Mesenteric fat pad (tissue), 1 donor: ENCODE measurements around the gene SCUBE1. TPM values are rescaled to one million over a fixed set of nuclear protein-coding genes. Genes with fewer than 3 reads are reported as not detected.

Experiments
- DNase-seq: peaks from one replicate; pipeline ENCODE4 v3.0.0-alpha.2; 2020; ENCODE audit warnings: low spot score
- total RNA-seq: library from RNA; stranded (reverse); fragmentation: NEBNext Ultra II Directional; extraction: Animal tissue kit (Norgen Biotek cat#: 25700); gene quantifications from one replicate; pipeline ENCODE4 v1.2.1, GENCODE V29; 2021
- donor health status: DM: yes; HTN: yes; CAD: no.

Gene SCUBE1
- total RNA-seq, 1 donor from 2014 or later = 3.9 TPM

GRCh38 chr22:43260331-43261231 lies 82.6 kb downstream of the SCUBE1 start:
- no peak for DNase-seq

GRCh38 chr22:43257961-43258360 lies 85.2 kb downstream of the SCUBE1 start:
- no peak for DNase-seq

DNA sequence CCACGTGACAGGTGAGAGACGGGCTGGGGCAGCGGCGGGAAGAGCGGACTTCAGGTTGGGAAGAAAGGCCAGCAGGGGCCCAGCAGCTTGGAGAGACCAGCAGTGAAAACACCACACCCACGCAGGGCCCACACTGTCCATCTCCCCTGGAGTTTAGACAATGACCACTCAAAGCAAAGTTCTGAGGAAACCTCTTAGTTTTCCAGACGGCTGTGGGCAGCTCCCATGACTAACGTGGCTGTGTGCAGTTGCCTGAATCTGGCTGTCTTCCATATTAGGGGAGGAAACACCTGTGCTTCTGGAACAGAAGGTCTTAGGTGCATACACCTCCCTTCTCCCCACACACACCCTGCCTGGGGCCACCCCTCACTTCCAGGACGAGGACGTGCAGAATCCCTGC lies 85.6 kb downstream of the SCUBE1 start:
- no peak for DNase-seq

DNA sequence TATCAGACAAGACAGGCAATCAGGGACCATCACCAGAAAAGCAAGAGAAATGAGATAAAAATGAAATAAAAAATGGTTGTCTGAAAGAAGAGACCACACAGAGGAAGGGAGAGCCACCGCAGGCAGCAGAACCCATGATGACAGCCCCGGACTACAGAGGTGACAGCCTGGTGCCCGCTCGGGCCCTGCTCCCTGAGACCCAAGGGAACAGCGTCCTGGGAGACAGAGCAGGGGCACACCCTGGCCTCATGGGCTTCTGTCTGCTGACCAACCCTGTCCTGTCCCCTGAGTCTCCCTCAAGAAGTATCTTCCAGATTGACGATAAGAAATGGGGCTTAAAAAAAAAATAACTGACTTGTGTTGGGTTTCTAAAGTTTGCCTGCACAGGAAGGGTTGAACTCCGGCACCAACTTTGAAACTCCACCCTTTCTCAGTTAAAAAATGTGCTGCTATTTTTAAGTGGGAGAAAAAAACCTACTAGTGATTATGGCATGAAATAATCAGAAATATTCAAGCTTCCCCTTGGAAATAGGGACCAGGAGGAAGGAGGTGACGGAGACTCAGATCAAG lies 86.1 kb downstream of the SCUBE1 start:
- no peak for DNase-seq

DNA sequence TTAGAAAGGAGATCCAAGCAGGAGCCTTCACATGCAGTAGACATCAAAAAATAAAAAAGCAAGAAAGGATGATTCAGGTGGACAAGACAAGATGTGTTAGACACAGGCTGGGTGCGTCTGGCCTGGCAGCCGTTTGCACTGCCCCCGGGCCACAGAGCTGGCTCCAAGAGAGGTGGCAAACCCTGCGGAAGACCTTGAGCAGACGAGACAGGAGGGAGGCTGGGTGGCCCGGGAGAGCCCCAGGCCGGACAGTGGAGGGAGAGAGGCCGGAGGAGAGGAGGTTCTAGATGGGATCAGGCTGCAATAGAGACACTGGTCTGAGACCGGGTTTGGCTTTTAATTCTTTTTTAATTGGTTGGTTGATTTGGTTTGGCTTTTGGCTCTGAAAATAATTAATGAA lies 86.6 kb downstream of the SCUBE1 start:
- no peak for DNase-seq

DNA sequence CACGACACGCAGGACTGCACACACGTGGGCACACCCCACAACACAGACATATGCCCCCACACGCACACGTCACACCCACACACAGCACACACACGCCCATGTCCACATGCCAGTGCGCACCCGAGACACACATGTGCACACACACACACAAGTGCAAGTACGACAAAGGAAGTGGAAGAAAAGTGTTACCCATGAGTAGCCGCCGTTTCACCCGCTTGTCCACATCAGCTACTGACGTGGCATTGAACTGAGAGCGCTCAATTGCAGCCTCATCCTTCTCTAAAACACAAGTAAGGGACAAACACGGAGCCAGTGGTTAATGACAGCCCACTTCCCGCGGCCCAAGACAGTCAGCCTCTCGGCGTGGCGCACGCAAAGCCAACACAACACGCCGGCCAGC lies 87.9 kb downstream of the SCUBE1 start:
- DNase-seq = no peak

DNA sequence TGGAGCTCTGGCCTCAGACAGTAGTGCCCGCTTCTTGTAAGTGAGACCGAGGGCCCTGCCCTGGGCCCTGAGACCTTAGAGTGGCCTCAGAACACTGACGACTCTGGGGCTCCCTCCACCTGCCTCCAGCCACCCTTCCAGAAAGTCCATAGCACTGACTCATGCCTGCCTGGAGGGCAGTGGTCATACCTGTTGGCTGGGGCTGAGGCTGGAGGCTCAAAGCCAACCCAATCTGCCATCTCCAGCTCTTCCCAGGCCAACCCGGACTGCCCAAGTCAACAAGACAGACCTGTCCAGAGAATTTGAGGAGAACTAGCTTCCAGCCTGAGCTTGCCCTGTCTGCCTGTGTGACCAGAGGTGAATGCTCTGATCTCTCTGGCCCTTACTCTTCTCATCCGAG lies 89.3 kb downstream of the SCUBE1 start:
- DNase-seq = no peak

DNA sequence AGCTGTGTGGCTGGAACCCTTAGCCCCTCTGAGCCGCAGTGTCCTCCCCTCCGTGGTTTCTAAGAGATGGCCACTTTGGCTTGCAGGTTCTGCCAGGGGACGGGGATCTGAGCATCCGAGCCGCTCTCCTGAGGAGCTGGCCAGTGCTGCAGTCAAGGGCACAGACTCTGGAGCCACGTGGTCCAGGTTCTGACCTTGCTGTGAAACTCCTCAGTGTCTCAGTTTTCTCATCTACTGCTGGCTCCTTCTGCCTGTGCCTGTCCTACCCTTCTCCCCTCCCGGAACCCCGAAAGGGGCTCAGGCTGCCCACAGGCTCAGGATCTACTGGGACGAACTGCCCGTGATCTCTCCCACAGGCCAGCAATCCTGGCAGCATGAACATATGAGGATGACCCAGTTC lies 90.9 kb downstream of the SCUBE1 start:
- DNase-seq = no peak

DNA sequence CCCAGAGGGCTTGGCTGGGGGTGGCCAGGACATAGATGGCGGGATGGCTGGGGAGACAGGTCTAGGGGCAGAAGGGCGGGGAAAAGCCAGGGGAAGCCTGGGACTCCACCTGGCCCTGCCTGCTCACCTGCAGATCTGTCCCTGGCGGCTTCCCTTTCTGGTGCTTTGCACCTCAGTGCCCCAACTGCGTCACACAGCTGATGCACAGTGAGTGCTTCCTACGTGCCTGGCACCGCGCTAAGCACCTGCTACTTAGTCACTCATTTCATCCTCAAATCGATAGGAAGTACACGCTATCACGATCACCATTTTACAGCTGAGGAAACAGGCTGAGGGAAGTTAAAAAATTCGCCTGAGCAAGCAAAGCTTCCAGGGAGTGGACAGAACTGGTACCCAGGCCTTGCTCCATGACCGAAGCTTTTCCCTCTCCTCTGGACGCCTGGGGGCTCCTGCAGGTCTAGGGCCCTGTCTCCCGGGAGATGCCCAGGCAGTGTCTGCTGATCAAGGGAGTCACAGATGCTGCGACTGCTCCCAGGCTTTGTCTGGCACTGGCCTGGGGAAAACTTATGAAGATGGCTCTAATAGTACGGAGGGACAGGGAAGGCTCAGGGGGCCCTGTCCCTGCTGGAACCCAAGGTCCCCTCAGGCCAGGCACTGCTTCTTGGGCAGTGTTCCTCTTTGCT lies 93.2 kb downstream of the SCUBE1 start:
- DNase-seq = no peak

DNA sequence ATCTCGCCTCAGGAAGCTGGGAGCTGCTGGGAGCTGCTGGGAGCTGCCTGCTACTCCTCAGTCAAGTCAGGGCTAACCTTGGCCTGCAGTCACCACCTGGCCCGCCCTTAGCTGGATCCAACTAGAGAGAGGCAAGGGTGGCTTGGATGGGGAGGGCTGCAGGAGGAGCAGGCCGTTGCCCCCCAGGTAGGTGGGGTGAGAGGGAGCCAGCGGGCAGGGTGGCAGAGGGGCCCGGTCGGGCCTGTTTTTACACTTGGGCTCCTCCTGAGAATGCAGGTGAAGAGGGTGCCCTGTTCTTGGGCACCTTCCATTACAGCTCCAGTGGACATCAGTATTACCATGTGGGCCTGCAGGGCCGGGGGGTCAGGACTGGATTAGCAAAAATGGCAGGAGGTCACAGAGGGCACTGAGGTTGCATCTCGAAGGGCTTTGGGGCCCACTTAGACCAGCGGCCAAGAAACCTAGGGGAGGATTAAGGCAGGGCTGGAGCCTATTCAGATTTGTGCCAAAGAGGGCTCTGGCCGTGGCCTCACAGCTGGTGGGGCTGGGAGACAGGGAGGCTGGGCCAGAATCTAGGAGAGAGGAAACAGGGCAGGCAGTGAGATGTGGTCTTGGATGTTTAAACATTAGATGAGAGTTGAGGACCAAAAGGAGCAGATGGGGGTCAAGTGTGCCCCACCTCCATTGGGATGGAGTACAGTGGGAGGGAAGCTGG lies 95.5 kb downstream of the SCUBE1 start:
- DNase-seq = no peak

- DNase-seq = no peak
These were observed 97.0 kb downstream of the SCUBE1 start for GRCh38 chr22:43246188-43246587.

DNA sequence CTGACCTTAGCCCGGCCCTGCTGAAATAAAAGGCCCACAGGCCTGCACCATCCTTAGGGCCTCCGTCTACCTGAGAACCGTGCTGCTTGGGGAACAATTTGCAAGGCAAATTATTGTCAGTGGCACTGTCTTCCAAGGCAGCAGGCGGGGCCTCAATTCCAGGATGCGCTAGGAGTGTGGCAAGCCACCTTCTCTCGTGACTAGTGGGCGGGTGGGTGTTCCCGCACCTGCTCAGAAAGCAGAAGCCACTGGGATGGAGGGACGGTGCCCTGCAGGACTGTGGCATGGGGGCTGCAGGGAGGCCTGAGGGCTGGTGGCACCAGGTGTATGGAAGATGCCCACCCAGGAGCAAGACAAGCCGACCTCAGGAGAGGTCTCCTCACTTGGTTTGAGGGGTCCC lies 97.5 kb downstream of the SCUBE1 start:
- no peak for DNase-seq

DNA sequence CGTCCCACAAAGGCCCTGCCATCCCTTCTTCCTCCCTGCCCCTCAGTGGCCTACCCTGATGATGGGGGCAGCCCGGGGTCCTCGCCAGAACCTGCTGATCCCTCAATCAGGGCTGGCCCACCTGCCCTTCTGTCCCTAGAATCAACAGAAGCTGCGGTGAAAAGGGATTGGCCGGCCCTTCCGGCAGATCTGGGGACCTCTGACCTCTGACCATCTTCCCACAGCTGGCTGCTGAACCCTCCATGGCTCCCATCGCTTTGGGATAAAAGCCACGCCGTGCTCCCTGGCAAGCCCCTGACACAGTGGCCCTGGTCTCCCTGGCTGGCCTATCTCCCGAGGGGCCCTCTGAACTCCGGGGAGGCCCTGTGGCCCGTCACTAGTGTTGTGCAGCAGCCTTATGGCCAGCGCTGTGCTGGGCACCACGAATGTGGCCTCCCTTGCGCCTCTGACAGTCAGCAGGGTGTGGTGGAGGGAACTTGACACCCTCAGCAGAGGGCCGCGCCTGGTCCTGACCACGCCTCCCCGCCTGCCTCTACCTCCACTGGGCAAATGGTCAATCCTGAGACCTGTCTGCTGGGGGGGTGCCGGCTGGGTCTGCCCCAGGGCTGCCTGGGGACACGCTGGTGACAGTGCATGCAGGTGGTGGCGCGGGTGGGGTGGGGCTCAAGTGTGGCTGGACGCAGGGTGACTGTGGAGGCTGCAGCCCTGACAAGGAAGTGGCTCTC lies 98.2 kb downstream of the SCUBE1 start:
- no peak for DNase-seq

GRCh38 chr22:43244402-43244801 lies 98.8 kb downstream of the SCUBE1 start:
- no peak for DNase-seq

DNA sequence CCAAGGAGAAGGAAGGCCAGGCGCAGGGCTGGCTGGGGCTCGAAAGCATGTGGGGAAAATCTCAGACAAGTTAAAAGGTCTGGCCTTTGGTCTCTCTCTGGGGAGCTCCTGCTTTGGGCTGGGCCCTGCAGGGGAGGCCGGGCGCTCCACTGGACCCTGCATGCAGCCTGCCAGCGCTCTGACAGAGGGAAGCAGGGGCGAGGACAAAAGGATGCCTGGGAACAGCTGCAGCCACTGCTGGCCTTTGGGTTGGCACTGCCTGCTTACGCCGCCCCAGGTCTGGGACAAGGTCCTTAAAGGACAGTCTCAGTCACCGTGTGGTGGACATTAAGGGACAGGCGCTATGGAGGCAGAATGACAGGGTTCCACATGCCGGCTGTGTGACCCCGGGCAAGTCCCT lies 99.8 kb downstream of the SCUBE1 start:
- DNase-seq = no peak

DNA sequence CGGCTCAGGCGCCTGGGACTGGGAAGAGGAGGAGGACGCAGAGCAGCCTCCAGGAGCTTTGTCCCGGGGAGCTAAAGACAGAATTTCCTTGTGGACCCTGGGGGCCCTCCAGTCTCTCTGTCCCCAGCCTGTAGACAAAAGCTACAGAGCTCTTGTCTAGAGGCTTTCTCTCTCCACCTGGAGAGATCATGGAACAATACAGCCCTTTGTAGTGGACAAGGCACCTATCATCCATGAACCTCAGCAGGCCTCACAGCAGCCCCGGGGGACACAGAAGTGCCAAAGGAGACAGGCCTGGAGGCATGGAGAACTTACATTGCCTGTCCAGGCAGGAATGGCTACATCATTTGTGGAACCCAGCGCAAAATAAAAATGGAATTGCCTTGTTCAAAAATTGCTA lies 100.5 kb downstream of the SCUBE1 start:
- DNase-seq = no peak

DNA sequence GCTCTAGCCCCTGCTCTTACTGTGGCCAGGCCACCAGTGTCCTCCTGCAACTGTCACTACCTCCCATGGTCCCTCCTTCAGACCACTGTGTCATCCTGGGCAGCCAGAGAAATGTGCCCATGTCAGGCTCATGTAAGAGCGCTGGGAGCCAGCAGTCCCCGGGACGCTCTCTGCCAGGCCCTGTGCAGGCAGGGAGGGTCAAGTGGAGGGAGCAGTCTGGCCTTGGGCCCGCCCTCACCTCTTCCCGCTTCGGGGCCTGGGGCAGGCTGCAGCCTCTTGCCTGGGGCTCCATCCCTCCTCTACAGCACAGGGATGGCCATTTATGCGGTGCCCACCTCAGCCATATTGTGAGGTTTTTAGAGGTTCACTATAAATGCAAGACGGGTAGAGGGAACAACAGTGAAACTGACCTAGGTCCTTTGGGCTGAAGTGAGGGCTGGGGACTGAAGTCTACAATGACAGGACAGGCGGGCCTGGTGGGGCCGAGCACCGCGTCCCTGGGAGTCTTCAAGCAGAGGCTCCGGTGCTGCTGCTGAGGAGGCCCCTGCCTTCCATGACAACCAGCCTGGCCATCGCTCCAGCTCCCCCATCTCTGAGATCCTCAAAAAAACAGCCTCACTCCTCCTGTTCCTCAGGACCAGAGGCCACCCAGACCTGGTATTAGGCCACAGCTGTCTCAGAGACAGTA lies 101.3 kb downstream of the SCUBE1 start:
- DNase-seq = no peak

GRCh38 chr22:43241138-43241597 lies 102.0 kb downstream of the SCUBE1 start:
- no peak for DNase-seq

- no peak for DNase-seq
These were observed 102.6 kb downstream of the SCUBE1 start for GRCh38 chr22:43240614-43241013.

- no peak for DNase-seq
These were observed 103.2 kb downstream of the SCUBE1 start for GRCh38 chr22:43239956-43240355.
